Activated CD4-positive, alpha-beta T cell treated with anti-CD3 and anti-CD28 coated beads for 36 hours (primary cell): Measurements from ENCODE around the gene MSI1. TPM values are rescaled to one million over a fixed set of nuclear protein-coding genes. Genes with fewer than 3 reads are reported as not detected.
A peak's percentile ranks its signal among the peaks of the same experiment; 100 is the strongest.

Source experiments
- ATAC-seq: fragments of 200-7000 bp; cut with Tn5 transposase; one replicate; pipeline ENCODE4 v1.10.0; 2021; ENCODE audit warnings: mild to moderate bottlenecking, moderate library complexity
- CTCF ChIA-PET: fragments of 350-600 bp; sonication (Branson Sonifier 250); formaldehyde crosslinking; loops from one replicate; lab custom pipeline; 2021; ENCODE audit warnings: antibody characterized with exemption; lab: Charles Lee
- POLR2A ChIA-PET: fragments of 350-600 bp; sonication (Branson Sonifier 250); formaldehyde crosslinking; loops from one replicate; lab custom pipeline; 2021; ENCODE audit warnings: antibody characterized with exemption, inconsistent platforms; lab: Charles Lee
- DNase-seq: peaks from one replicate; pipeline ENCODE4 v3.0.0-alpha.2; 2020
- H3K27ac Mint-ChIP-seq: one replicate; pipeline ENCODE4 v1.8.0; 2021; ENCODE audit warnings: mixed read lengths
- H3K27me3 Mint-ChIP-seq: one replicate; pipeline ENCODE4 v1.8.0; 2021; ENCODE audit warnings: mixed read lengths
- H3K36me3 Mint-ChIP-seq: one replicate; pipeline ENCODE4 v1.8.0; 2021; ENCODE audit warnings: low read depth, mixed read lengths
- H3K4me1 Mint-ChIP-seq: one replicate; pipeline ENCODE4 v1.8.0; 2021; ENCODE audit warnings: mixed read lengths
- H3K4me3 Mint-ChIP-seq: one replicate; pipeline ENCODE4 v1.8.0; 2021; ENCODE audit warnings: mild to moderate bottlenecking, moderate library complexity, mixed read lengths
- H3K9me3 Mint-ChIP-seq: one replicate; pipeline ENCODE4 v1.8.0; 2021; ENCODE audit warnings: low read depth, mixed read lengths
- intact Hi-C, 2 experiments: fragments of 100-400 bp; cut with DNase I in 1 of 2; cut with micrococcal nuclease in 1 of 2; formaldehyde crosslinking; loops; one replicate each; pipeline versions ENCODE4 v1.14.2 to v1.15.1; 2022 to 2024; cut with DNase I, micrococcal nuclease
- total RNA-seq, 2 experiments: library from RNA; stranded (reverse); gene quantifications; one replicate each; pipeline ENCODE4 v1.2.3, GENCODE V29; 2021

Gene MSI1
- total RNA-seq, 2 experiments from 2014 or later = 0.96 to 1.3 TPM

GRCh38 chr12:120376009-120376408, 7.0 kb upstream of the MSI1 start:
- intact Hi-C loops = no loop called here
- Mint-ChIP-seq H3K4me3 (no peak overlapping the region), H3K4me1 (no peaks in the 10 kb centered on the region), H3K9me3 (no peaks in the 10 kb centered on the region), H3K36me3 (no peaks in the 10 kb centered on the region), H3K27ac (no peak overlapping the region), H3K27me3 (peaks cover 49% of the 10 kb centered on the region)
- CTCF ChIA-PET = interaction anchor here (0.8 to 1.6 kb wide), 4 partner anchors 9 to 22 kb away, joined by 3 to 5 read pairs (median 4); no protein-coding TSS in a partner anchor
- ATAC-seq (no peak), DNase-seq (no peak)
- POLR2A ChIA-PET = no interaction called here

GRCh38 chr12:120373683-120374082, 4.7 kb upstream of the MSI1 start:
- Mint-ChIP-seq H3K36me3 (no peaks in the 10 kb centered on the region), H3K27ac (no peak overlapping the region), H3K4me3 (no peak overlapping the region), H3K27me3 (peaks cover 60% of the 10 kb centered on the region), H3K9me3 (no peaks in the 10 kb centered on the region), H3K4me1 (peaks cover 9% of the 10 kb centered on the region)
- POLR2A ChIA-PET = no interaction called here
- CTCF ChIA-PET = interaction anchor here (0.7 kb wide), 1 partner anchor 67 kb away, joined by 3 read pairs; no protein-coding TSS in a partner anchor
- no peak for DNase-seq
- intact Hi-C loops = no loop called here
- ATAC-seq = no peak

- Mint-ChIP-seq H3K9me3 (no peaks in the 10 kb centered on the region), H3K36me3 (no peaks in the 10 kb centered on the region), H3K27me3 (peaks cover 66% of the 10 kb centered on the region), H3K4me1 (peaks cover 16% of the 10 kb centered on the region), H3K27ac (no peak overlapping the region), H3K4me3 (peak overlapping the region; percentile 59)
- no peak for ATAC-seq
- CTCF ChIA-PET = interaction anchor here (1.4 kb wide), 1 partner anchor 13 kb away, joined by 4 read pairs; no protein-coding TSS in a partner anchor
- POLR2A ChIA-PET = no interaction called here
- no peak for DNase-seq
- intact Hi-C loops = no loop called here
Measured at GRCh38 chr12:120370343-120371243, 1.6 kb upstream of the MSI1 start.

- H3K27me3 Mint-ChIP-seq = peaks cover 64% of the 10 kb centered on the region
- no peak for DNase-seq
- peak overlapping the region; percentile 59 for H3K4me3 Mint-ChIP-seq
- H3K9me3 Mint-ChIP-seq = no peaks in the 10 kb centered on the region
- intact Hi-C loops = no loop called here
- H3K36me3 Mint-ChIP-seq = no peaks in the 10 kb centered on the region
- ChIA-PET POLR2A (no interaction called here), CTCF (interaction anchor here (1.4 kb wide), 1 partner anchor 13 kb away, joined by 4 read pairs; no protein-coding TSS in a partner anchor)
- H3K4me1 Mint-ChIP-seq = peaks cover 16% of the 10 kb centered on the region
- ATAC-seq = no peak
- no peak overlapping the region for H3K27ac Mint-ChIP-seq
Measured at GRCh38 chr12:120369603-120370342, 809 bp upstream of the MSI1 start.

DNA sequence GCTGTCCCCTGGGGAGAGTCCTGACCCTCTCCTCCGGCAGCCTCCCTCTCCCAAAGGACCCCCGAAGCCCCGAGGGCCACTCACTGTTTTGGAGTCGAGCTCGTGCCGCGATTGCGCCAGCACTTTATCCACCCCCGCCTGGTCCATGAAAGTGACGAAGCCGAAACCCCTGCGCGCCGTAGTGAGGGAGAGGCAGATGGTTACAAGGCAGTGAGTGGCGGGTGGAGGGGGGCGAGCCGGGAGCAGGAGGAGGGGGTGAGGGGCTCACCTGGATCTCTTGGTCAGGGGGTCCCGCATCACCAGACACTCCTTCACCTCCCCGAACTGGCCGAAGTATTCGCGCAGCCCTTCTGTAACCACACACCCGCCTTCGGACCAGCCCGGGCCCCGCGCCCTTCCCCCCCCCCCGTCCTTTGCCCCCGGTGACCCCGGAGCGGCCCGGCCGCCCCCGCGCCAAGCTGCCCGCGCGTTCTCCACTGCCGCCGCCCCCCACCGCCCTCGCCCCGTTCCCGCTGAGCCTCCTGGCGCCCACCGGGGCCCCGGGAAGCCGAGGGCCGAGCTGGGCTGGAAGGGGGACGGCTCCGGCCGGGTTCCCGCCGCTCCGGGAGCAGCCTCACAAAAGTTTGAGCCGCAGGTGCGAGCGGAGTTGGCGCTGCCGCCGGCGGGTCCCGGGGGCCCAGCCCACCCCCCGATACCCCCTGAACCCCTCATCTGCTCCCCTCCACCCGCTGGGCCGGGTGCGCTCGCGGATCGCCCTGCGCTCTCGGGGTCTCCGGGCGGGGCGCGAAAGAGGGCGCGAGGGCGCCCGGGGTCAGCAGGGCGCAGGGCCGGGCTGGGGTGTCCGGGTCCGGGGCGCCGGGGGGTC, 808 bp downstream of the MSI1 start:
- ChIA-PET POLR2A (interaction anchor here (1.0 to 2.6 kb wide), 2 partner anchors 75 to 77 kb away, joined by 3 to 12 read pairs; partner anchors contain the start of genes RNU4-1 and RNU4-2), CTCF (interaction anchor here (0.6 to 3.0 kb wide), 13 partner anchors 8 to 398 kb away, joined by 3 to 16 read pairs (median 5); partner anchors contain the start of gene DYNLL1)
- DNase-seq (peak; percentile 72), ATAC-seq (peak; percentile 74)
- peak overlapping the region; percentile 58 for H3K4me3 Mint-ChIP-seq
- H3K27ac Mint-ChIP-seq = peak overlapping the region; percentile 62
- H3K36me3 Mint-ChIP-seq = no peaks in the 10 kb centered on the region
- H3K27me3 Mint-ChIP-seq = peaks cover 69% of the 10 kb centered on the region
- H3K9me3 Mint-ChIP-seq = no peaks in the 10 kb centered on the region
- peaks cover 16% of the 10 kb centered on the region for H3K4me1 Mint-ChIP-seq
- intact Hi-C loops = no loop called here

DNA sequence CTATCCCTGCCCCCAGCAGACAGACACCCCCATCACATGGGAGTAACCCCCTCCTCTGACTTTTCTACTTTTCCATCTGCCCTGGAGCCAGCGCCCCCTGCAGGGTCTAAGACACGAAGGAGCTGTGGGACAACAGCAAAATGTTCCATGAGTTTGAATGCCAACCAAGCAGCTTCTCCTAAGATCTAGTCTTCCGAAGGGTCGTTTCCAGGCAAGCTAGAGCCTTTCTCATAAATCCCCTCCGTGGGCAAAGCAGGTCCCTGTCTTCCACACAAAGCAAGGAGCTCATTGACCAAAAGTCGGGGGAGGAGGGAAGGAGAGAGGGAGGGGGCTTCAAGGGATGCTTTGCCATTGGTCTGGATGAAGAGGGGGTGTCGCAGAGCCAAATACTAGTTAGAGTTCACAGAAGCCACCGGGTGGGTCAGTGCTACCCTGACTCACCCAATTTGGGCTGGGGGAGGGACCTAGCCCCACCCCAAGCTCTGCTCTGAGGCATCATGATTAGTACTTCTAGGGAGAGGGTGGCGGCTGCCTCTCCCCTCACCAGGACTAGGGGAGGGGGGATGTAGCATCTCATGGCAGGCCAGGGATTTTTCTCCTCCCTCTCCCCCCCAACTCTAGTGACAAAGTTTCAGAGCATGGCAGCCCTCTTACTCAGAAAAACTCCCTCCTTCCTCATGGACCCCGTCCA, 1.6 kb downstream of the MSI1 start:
- Mint-ChIP-seq H3K4me1 (peaks cover 16% of the 10 kb centered on the region), H3K27ac (peak overlapping the region; percentile 62), H3K9me3 (no peaks in the 10 kb centered on the region), H3K36me3 (no peaks in the 10 kb centered on the region), H3K4me3 (peak overlapping the region; percentile 58), H3K27me3 (peaks cover 70% of the 10 kb centered on the region)
- ChIA-PET POLR2A (interaction anchor here (0.8 to 2.6 kb wide), 3 partner anchors 74 to 166 kb away, joined by 3 to 12 read pairs (median 3); partner anchors contain the start of genes RNU4-1, RNU4-2 and RPLP0), CTCF (interaction anchor here (0.6 to 3.0 kb wide), 22 partner anchors 9 to 409 kb away, joined by 3 to 16 read pairs (median 4); partner anchors contain the start of gene DYNLL1)
- peak; percentile 24 for ATAC-seq
- DNase-seq = peak; percentile 39
- intact Hi-C loops = no loop called here

GRCh38 chr12:120366845-120367232, 2.1 kb downstream of the MSI1 start:
- H3K27ac Mint-ChIP-seq = no peak overlapping the region
- ChIA-PET POLR2A (interaction anchor here (0.8 to 2.6 kb wide), 3 partner anchors 74 to 166 kb away, joined by 3 to 12 read pairs (median 3); partner anchors contain the start of genes RNU4-1, RNU4-2 and RPLP0), CTCF (interaction anchor here (0.7 to 3.0 kb wide), 19 partner anchors 9 to 408 kb away, joined by 3 to 16 read pairs (median 5); partner anchors contain the start of genes DYNLL1 and SIRT4)
- peaks cover 16% of the 10 kb centered on the region for H3K4me1 Mint-ChIP-seq
- intact Hi-C loops = no loop called here
- no peak overlapping the region for H3K4me3 Mint-ChIP-seq
- ATAC-seq (no peak), DNase-seq (no peak)
- peaks cover 74% of the 10 kb centered on the region for H3K27me3 Mint-ChIP-seq
- no peaks in the 10 kb centered on the region for H3K9me3 Mint-ChIP-seq
- H3K36me3 Mint-ChIP-seq = no peaks in the 10 kb centered on the region

DNA sequence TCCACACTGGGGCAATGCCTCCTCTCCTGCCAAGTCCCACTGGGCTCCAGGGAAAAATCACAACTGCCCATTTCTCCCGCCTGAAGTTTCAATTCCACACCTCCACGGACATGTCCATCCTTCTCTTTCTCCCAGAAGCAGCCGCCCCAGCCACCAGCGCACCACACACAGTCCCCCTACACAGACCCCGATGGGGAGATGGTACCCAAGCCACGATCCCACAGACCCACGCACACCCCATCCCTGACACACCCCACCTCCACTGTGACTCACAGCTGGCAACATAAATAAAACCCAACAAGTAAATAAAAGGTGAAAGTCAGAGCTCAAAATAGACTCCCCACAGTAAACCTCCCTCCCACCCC, 2.6 kb downstream of the MSI1 start:
- Mint-ChIP-seq H3K4me1 (peaks cover 16% of the 10 kb centered on the region), H3K36me3 (no peaks in the 10 kb centered on the region), H3K4me3 (no peak overlapping the region), H3K27ac (no peak overlapping the region), H3K27me3 (peaks cover 68% of the 10 kb centered on the region), H3K9me3 (no peaks in the 10 kb centered on the region)
- CTCF ChIA-PET = interaction anchor here (0.6 to 3.0 kb wide), 14 partner anchors 9 to 806 kb away, joined by 3 to 16 read pairs (median 5); partner anchors contain the start of genes DYNLL1 and SIRT4
- no peak for DNase-seq
- no peak for ATAC-seq
- intact Hi-C loops = no loop called here
- POLR2A ChIA-PET = interaction anchor here (2.6 kb wide), 1 partner anchor 75 kb away, joined by 12 read pairs; the partner anchor contains the start of gene RNU4-2

GRCh38 chr12:120365675-120366340, 3.2 kb downstream of the MSI1 start:
- H3K9me3 Mint-ChIP-seq = no peaks in the 10 kb centered on the region
- H3K27me3 Mint-ChIP-seq = peaks cover 67% of the 10 kb centered on the region
- ATAC-seq (no peak), DNase-seq (no peak)
- H3K4me1 Mint-ChIP-seq = peaks cover 16% of the 10 kb centered on the region
- CTCF ChIA-PET = interaction anchor here (0.6 to 3.0 kb wide), 11 partner anchors 9 to 806 kb away, joined by 3 to 16 read pairs (median 4); partner anchors contain the start of genes SIRT4 and SRSF9
- intact Hi-C loops = no loop called here
- H3K36me3 Mint-ChIP-seq = no peaks in the 10 kb centered on the region
- no peak overlapping the region for H3K27ac Mint-ChIP-seq
- no peak overlapping the region for H3K4me3 Mint-ChIP-seq
- POLR2A ChIA-PET = interaction anchor here (2.6 kb wide), 1 partner anchor 75 kb away, joined by 12 read pairs; the partner anchor contains the start of gene RNU4-2
